H1 (cell line): Measurements from ENCODE around the gene FIG4.

Experiments used
- CTCF ChIP-seq, 3 experiments: IDR thresholded peaks; 1 replicate in 2 of 3; 2 replicates in 1 of 3; pipeline versions ENCODE4 v1.5.1 to v1.6.1; 2011; ENCODE audit warnings: low read length in 3 of 3, mild to moderate bottlenecking in 3 of 3, inconsistent platforms in 2 of 3, low read depth in 1 of 3, moderate library complexity in 1 of 3; ENCODE audit not compliant: insufficient read depth in 1 of 3; ENCODE audit errors: control extremely low read depth in 1 of 3
- EZH2 ChIP-seq: fragments of 200-600 bp; sonication (generic); IDR thresholded peaks from 2 replicates; pipeline ENCODE4 v1.7.1; 2012; ENCODE audit warnings: low read depth, mild to moderate bottlenecking, moderate library complexity, low read length, inconsistent platforms; ENCODE audit not compliant: severe bottlenecking
- GABPA ChIP-seq: IDR thresholded peaks from 2 replicates; pipeline ENCODE4 v1.6.1; 2011; ENCODE audit warnings: mild to moderate bottlenecking, low read length, moderate library complexity, borderline replicate concordance; ENCODE audit not compliant: insufficient read depth
- KDM1A ChIP-seq: fragments of 200-600, 300-600 bp; sonication (generic); IDR thresholded peaks from 2 replicates; pipeline ENCODE4 v1.7.1; 2016; ENCODE audit warnings: mild to moderate bottlenecking, low read length, borderline replicate concordance
- MAX ChIP-seq: IDR thresholded peaks from 2 replicates; pipeline ENCODE4 v1.6.1; 2012; ENCODE audit warnings: inconsistent platforms
- NANOG ChIP-seq: IDR thresholded peaks from 2 replicates; pipeline ENCODE4 v1.6.1; 2011; ENCODE audit warnings: low read length, low read depth, mild to moderate bottlenecking, inconsistent platforms; ENCODE audit not compliant: insufficient read depth, poor library complexity, severe bottlenecking
- POLR2A ChIP-seq, 2 experiments: IDR thresholded peaks; 1 replicate in 1 of 2; 2 replicates in 1 of 2; pipeline ENCODE4 v1.6.1; 2011; ENCODE audit warnings: low read depth in 2 of 2, low read length in 2 of 2, mild to moderate bottlenecking in 2 of 2; ENCODE audit errors: control extremely low read depth in 1 of 2
- RFX5 ChIP-seq: IDR thresholded peaks from 2 replicates; pipeline ENCODE4 v1.6.1; 2011; ENCODE audit warnings: low read depth, low read length, improper control_type of control experiment, borderline replicate concordance
- RNF2 ChIP-seq: fragments of 200-900, 300-1000 bp; sonication (generic); IDR thresholded peaks from 2 replicates; pipeline ENCODE4 v1.7.1; 2016; ENCODE audit warnings: borderline replicate concordance, low read depth, mild to moderate bottlenecking, antibody characterized with exemption, low read length; ENCODE audit not compliant: poor library complexity, severe bottlenecking; ENCODE audit errors: missing control alignments
- SUZ12 ChIP-seq: fragments of 200-600 bp; sonication (generic); IDR thresholded peaks from 2 replicates; pipeline ENCODE4 v1.6.1; 2012; ENCODE audit warnings: mild to moderate bottlenecking, inconsistent platforms, low read length, moderate library complexity, mixed read lengths
- TCF12 ChIP-seq: IDR thresholded peaks from 2 replicates; pipeline ENCODE4 v1.6.1; 2011; ENCODE audit warnings: low read depth, mild to moderate bottlenecking, low read length
- USF2 ChIP-seq: IDR thresholded peaks from 2 replicates; pipeline ENCODE4 v1.6.1; 2011; ENCODE audit warnings: low read length, improper control_type of control experiment

GRCh38 chr6:109678240-109678639, 12.9 kb upstream of the FIG4 start:
- TF ChIP-seq KDM1A: no peak
- no peak for TF ChIP-seq RNF2
- TF ChIP-seq GABPA: no peak
- TF ChIP-seq POLR2A (IDR thresholded peaks at IDR 0.05; ENCODE audit: control extremely low read depth in 1 of 2, low read depth in 2 of 2, low read length in 2 of 2): no peak
- no peak for TF ChIP-seq TCF12
- no peak for TF ChIP-seq CTCF (IDR thresholded peaks at IDR 0.05; ENCODE audit: control extremely low read depth in 1 of 3, insufficient read depth in 1 of 3, low read depth in 1 of 3, low read length in 3 of 3)
- no peak for TF ChIP-seq MAX
- no peak for TF ChIP-seq EZH2
- TF ChIP-seq SUZ12: no peak
- no peak for TF ChIP-seq NANOG
- no peak for TF ChIP-seq USF2
- no peak for TF ChIP-seq RFX5
